HG03175 (cell line): ENCODE results near the gene DENND2A.

ENCODE experiments used
- ATAC-seq: cut with Tn5 transposase; IDR thresholded peaks from one replicate; pipeline ENCODE4 v1.9.1; 2021; ENCODE audit warnings: mild to moderate bottlenecking, moderate library complexity; ENCODE audit not compliant: unreplicated experiment

DENND2A gene

GRCh38 chr7:140475747-140476333 lies 164.8 kb downstream of the DENND2A start:
- ATAC-seq = no peak
